ENCODE data around the gene S100A9.

- TF ChIP-seq CTCF (IDR thresholded peaks at IDR 0.05) (no peak), POLR2A (IDR thresholded peaks at IDR 0.05) (no peak)
Observed at GRCh38 chr1:153342178-153342577, 15.5 kb upstream of the S100A9 start.
